Measurements from ENCODE around the gene TANGO2.
A peak's percentile ranks its signal among the peaks of the same experiment; 100 is the strongest.

Gene TANGO2

DNA sequence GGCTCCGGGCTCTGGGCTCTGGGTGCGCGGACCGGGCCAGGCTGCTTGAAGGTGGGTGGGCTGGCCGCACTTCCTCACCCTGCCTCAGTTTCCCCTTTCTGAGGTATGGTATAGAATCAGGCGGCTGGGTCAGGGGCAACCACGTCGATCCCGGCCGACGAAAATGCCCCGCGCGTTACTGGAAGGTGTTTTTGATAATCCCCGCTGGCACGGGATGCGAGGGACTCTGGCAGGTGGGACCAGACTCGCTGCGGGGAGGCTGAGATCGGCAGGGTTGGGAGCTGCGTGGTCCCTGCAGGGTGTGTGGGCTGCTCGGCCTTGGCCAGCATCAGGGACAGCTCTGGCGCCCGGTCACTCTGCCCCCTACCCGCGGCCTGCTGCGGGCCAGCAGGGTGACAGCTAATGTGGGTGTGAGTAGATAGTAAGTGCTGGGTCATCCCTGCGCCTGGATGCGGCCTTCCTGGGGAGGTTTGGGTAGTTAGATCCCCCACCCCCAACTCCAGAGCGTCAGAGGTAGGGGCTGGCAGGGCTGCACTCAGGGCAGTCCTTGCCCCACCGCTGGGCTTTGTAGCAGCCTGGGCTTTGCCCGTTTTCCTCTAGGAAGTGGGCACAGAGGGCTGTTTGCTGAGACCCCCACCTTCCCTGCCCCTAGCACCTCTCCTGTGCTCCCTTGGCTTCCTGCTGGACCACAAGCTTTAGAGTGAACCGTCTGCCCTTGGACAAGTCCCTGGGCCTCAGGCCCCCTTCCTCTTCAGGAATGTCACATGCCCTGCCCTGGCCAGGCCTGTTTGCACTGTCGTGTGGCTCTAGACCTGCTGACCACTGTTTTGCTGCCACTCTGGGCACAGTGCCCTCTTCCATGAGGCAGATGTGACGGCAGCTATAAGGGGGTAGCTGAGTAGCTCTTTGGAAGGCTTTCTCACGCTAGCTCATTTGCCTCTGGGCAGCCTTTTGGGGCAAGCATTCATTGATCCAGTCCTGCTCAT is 579 bp downstream of the TANGO2 start:
- peak overlapping the region; percentile 89 for H3K4me3 ChIP-seq (ENCODE audit: low read length)
- TF ChIP-seq, protein P1, sequence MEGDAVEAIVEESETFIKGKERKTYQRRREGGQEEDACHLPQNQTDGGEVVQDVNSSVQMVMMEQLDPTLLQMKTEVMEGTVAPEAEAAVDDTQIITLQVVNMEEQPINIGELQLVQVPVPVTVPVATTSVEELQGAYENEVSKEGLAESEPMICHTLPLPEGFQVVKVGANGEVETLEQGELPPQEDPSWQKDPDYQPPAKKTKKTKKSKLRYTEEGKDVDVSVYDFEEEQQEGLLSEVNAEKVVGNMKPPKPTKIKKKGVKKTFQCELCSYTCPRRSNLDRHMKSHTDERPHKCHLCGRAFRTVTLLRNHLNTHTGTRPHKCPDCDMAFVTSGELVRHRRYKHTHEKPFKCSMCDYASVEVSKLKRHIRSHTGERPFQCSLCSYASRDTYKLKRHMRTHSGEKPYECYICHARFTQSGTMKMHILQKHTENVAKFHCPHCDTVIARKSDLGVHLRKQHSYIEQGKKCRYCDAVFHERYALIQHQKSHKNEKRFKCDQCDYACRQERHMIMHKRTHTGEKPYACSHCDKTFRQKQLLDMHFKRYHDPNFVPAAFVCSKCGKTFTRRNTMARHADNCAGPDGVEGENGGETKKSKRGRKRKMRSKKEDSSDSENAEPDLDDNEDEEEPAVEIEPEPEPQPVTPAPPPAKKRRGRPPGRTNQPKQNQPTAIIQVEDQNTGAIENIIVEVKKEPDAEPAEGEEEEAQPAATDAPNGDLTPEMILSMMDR (conservative IDR thresholded peaks at IDR 0.05; ENCODE audit: low read depth, low read length), result peak; percentile 9
- peak; percentile 61 for DNase-seq (ENCODE audit: low read depth)

DNA sequence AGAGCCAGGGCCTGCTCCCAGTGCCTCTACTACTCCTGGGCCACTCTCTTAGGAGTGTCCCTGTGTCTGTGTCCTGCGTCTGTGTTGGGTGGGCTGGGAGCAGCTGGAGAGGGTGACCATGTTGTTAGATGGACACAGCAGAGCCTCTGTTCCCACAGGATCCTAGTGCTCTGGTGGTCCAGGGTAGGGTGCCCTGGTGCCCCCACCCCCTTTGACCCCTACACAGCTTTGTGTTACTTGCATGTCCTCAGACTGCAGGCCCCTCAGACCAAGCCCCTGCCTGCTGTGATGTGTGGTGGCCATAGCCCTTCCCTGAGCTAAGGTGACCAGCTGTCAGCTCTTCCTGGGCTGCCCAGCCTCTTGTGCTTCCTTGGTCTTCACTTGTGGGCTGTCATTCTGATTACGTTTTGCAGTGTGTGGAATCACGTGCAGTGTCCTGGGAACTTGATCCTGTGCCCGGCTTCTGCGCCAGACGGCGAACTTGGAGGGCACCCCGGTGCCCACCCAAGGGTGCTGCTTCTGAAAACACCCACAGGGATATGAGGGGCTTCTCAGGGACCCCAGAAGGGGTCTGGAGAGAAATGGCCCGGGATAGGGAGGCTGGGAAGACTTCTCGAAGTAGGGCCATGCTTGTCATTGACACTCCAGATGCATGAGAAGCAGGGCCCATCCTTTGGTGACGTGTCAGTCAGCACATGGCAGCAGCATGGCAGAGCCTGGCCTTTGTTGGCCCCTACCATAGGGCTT is 1.5 kb downstream of the TANGO2 start:
- DNase-seq (ENCODE audit: low read depth), result no peak
- H3K4me3 ChIP-seq (ENCODE audit: low read length), result peak overlapping the region; percentile 89
- TF ChIP-seq, protein P1 (conservative IDR thresholded peaks at IDR 0.05; ENCODE audit: low read depth, low read length), result no peak

DNA sequence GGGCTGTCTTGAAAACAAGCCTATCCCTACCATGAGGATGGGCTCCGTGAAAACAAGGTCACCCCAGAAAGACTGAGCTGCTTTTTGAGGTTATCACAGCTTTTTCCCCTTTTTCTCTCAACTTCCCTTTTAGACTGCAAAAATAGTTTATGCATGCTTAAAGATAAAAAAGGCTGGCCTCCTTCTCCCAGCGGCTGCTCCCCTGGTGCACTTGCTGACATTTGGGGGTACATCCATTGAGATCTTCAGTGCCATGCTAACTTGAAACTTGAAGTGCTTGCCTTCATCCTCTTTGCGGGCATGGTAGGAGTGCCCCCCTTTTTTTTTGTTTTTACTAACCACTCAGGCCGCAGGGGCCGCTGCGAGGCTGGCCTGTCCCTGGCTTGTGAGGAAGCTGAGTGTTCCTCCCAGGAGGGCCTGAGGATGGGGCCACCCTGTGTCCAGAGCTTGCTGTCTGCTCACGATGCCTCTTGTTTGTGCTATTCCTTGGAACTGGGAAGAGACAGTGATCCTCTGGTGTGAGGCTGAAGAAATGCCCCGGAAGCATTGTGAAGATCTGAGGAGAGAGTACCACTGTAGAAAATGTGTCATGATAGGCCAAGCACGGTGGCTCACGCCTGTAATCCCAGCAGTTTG is 2.2 kb downstream of the TANGO2 start:
- DNase-seq (ENCODE audit: low read depth), result no peak
- TF ChIP-seq, protein P1 (conservative IDR thresholded peaks at IDR 0.05; ENCODE audit: low read depth, low read length), result no peak
- H3K4me3 ChIP-seq (ENCODE audit: low read length), result no peak overlapping the region

DNA sequence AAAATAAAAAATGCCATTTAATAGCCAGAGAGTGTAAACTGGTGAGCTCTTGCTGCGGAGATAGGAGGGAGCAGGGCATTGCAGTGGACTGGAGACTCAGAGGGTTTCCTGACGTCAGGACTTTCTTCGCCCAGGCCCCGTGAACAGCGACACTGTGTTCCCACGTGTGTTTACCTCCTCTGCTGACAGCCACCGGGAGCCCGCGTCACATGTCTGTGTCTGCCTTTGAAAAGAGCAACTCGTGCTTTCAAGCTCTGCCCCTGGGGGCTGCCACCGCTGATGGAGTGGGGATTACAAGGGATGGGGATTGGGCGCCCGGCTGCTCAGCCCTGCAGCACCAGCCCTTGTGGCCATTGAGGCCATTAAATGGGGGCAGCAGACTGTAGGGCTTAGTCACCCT is 3.3 kb downstream of the TANGO2 start:
- H3K4me3 ChIP-seq (ENCODE audit: low read length), result no peak overlapping the region
- TF ChIP-seq, protein P1 (conservative IDR thresholded peaks at IDR 0.05; ENCODE audit: low read depth, low read length), result no peak
- peak; percentile 35 for DNase-seq (ENCODE audit: low read depth)

DNA sequence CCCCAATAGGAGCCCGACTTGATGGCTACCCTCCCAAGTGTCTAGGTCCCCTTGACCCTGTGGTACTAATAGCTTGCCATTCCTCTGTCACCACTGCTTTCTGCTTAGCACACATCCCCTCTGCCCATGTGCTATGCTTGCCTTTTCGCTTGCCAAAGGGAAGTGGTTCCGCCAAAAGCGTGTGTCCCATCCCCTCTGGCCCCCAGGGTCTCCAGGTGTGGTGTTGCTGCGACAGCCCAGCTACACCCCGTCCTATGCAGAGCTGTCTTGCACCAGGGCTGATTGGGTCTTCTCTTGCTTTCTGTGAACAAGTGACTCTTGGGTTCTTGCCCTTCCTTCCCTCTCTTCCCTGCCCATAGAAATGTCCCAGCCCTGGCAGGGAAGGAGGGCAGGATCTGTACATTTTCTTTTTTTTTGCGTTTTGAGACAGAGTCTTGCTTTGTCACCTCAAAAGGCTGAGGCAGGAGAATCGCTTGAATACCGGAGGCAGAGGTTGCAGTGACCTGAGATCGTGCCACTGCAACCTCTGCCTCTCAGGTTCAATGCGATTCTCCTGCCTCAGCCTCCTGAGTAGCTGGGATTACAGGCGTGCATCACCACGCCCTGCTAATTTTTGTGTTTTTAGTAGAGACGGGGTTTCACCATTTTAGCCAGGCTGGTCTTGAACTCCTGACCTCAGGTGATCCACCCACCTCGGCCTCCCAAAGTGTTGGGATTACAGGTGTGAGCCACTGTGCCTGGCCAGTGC is 3.9 kb downstream of the TANGO2 start:
- no peak overlapping the region for H3K4me3 ChIP-seq (ENCODE audit: low read length)
- TF ChIP-seq, protein P1 (conservative IDR thresholded peaks at IDR 0.05; ENCODE audit: low read depth, low read length), result no peak
- DNase-seq (ENCODE audit: low read depth), result no peak

DNA sequence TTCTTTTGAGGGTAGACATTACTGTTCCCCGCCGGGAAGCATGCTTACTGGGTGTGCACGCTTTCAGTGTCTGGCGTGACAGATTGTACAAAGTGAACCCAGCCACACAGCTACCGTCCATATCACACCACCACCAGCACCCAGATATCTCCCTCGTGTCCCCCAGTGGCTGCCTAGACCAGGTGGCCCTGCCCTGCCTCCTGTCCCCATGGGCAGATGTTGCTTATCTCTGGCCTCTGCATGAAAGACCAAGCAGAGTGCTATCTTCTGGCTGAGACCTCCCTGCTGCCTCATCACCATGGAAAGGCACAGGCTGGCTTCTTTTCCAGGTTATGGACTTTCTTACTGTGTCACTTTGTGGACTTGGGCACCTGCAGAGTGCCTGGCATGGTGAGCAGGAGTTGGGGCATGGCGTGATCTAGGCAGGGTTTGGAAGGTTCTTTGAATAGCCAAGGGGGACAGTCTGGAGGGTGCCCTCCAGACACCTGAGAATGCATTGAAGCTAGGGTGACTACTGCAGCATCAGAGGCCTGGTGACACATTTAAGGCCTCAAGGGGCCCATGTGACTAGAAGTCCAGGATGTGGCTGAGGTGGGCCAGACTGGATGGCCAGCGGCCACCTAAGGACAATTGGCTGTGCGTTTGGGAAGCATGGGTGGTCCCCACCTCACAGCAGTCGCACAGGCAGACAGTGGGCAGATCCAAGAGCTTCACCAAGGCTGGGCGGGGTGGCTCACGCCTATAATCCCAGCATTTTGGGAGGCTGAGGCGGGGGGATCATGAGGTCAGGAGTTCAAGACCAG is 4.7 kb downstream of the TANGO2 start:
- TF ChIP-seq, protein P1 (conservative IDR thresholded peaks at IDR 0.05; ENCODE audit: low read depth, low read length), result no peak
- H3K4me3 ChIP-seq (ENCODE audit: low read length), result no peak overlapping the region
- no peak for DNase-seq (ENCODE audit: low read depth)

All from retinal pigment epithelial cell (primary cell).